Astrocyte (in vitro differentiated cells and primary cell): Measurements from ENCODE around the gene FAM53A.

Experiments used
- EZH2 ChIP-seq: IDR thresholded peaks from 2 replicates; pipeline ENCODE4 v1.6.1; 2012; ENCODE audit warnings: mild to moderate bottlenecking, low read length, inconsistent platforms; ENCODE audit not compliant: insufficient read depth
- TF ChIP-seq, protein P1 (sequence below): IDR thresholded peaks from 2 replicates; pipeline ENCODE4 v1.5.1; 2011; ENCODE audit warnings: low read depth, mild to moderate bottlenecking, inconsistent platforms, low read length, moderate library complexity; ENCODE audit not compliant: insufficient read depth

GRCh38 chr4:1601533-1601835, 82.6 kb downstream of the FAM53A start:
- TF ChIP-seq, protein P1, sequence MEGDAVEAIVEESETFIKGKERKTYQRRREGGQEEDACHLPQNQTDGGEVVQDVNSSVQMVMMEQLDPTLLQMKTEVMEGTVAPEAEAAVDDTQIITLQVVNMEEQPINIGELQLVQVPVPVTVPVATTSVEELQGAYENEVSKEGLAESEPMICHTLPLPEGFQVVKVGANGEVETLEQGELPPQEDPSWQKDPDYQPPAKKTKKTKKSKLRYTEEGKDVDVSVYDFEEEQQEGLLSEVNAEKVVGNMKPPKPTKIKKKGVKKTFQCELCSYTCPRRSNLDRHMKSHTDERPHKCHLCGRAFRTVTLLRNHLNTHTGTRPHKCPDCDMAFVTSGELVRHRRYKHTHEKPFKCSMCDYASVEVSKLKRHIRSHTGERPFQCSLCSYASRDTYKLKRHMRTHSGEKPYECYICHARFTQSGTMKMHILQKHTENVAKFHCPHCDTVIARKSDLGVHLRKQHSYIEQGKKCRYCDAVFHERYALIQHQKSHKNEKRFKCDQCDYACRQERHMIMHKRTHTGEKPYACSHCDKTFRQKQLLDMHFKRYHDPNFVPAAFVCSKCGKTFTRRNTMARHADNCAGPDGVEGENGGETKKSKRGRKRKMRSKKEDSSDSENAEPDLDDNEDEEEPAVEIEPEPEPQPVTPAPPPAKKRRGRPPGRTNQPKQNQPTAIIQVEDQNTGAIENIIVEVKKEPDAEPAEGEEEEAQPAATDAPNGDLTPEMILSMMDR, result no peak
- no peak for TF ChIP-seq EZH2
